Endothelial cell of coronary artery (primary cell): ENCODE data around the gene TBXA2R. TPM values are rescaled to one million over a fixed set of nuclear protein-coding genes. Genes with fewer than 3 reads are reported as not detected.

Experiments used
- total RNA-seq: library from RNA; depleted of rRNA; stranded (reverse); fragments of >200 nt; gene quantifications from 2 replicates; pipeline ENCODE4 v1.2.3, GENCODE V29; 2014

The TBXA2R gene
- total RNA-seq: 0.63 and 1.2 TPM in 2 replicates

GRCh38 chr19:3606690-3607289 lies at the start of gene TBXA2R:
Gene TBXA2R, minus strand, starts transcription at chr19:3606875. Its CDS starts 6,241 bp downstream, at chr19:3600634.

GRCh38 chr19:3626473-3627350 lies 20.0 kb upstream of the TBXA2R start, which contains the start of gene CACTIN:
Gene CACTIN, minus strand, starts transcription at chr19:3626790. Its CDS starts 28 bp downstream, at chr19:3626762.

GRCh38 chr19:3585301-3586126 lies 21.2 kb downstream of the TBXA2R start, which contains the start of gene GIPC3:
Gene GIPC3, plus strand, starts transcription at chr19:3585478. Its CDS starts 120 bp downstream, at chr19:3585598.

GRCh38 chr19:3572855-3573161 lies 33.9 kb downstream of the TBXA2R start, which contains the start of gene HMG20B:
Gene HMG20B, plus strand, starts transcription at chr19:3572944. Its CDS starts 366 bp downstream, at chr19:3573310.

GRCh38 chr19:3557461-3558248 lies 49.0 kb downstream of the TBXA2R start, which contains the start of gene MFSD12:
Gene MFSD12, minus strand, starts transcription at chr19:3557586. Its CDS starts 183 bp downstream, at chr19:3557403.

Other genes starting within 250 kb of the TBXA2R start
- gene NFIC, start 240.3 kb downstream of the TBXA2R start, total RNA-seq: 24.3 and 43.8 TPM in 2 replicates
- gene SMIM24, start 126.3 kb downstream of the TBXA2R start, total RNA-seq: not detected in 2 replicates
- not detected in 2 replicates for gene SMIM44, start 123.4 kb downstream of the TBXA2R start, total RNA-seq
- 11.4 and 14.6 TPM in 2 replicates for gene DOHH, start 106.2 kb downstream of the TBXA2R start, total RNA-seq
- gene FZR1, start 100.6 kb downstream of the TBXA2R start, total RNA-seq: 40.9 and 42.4 TPM in 2 replicates
- not detected in 2 replicates for gene TEKTIP1, start 67.7 kb downstream of the TBXA2R start, total RNA-seq
- gene MFSD12, start 49.3 kb downstream of the TBXA2R start, total RNA-seq: 67.7 and 122 TPM in 2 replicates
- 77.0 and 78.4 TPM in 2 replicates for gene HMG20B, start 33.9 kb downstream of the TBXA2R start, total RNA-seq
- gene GIPC3, start 21.4 kb downstream of the TBXA2R start, total RNA-seq: 0.19 and 0.27 TPM in 2 replicates
- gene CACTIN, start 19.9 kb upstream of the TBXA2R start, total RNA-seq: 31.2 and 34.4 TPM in 2 replicates
- 17.5 and 34.1 TPM in 2 replicates for gene PIP5K1C, start 93.6 kb upstream of the TBXA2R start, total RNA-seq
- not detected in 2 replicates for gene TJP3, start 101.5 kb upstream of the TBXA2R start, total RNA-seq
- gene APBA3, start 154.8 kb upstream of the TBXA2R start, total RNA-seq: 13.8 and 19.8 TPM in 2 replicates
- 49.8 and 52.0 TPM in 2 replicates for gene MRPL54, start 155.8 kb upstream of the TBXA2R start, total RNA-seq
- not detected in 2 replicates for gene RAX2, start 165.4 kb upstream of the TBXA2R start, total RNA-seq
- not detected in 2 replicates for gene MATK, start 179.5 kb upstream of the TBXA2R start, total RNA-seq